Measurements from ENCODE around the gene DUOX2. TPM values are rescaled to one million over a fixed set of nuclear protein-coding genes. Genes with fewer than 3 reads are reported as not detected.
A peak's percentile ranks its signal among the peaks of the same experiment; 100 is the strongest.
"Not testable (repeated sequence)": the region's sequence is repeated elsewhere in the genome, so short reads cannot be mapped to it uniquely, and the experiment has no call there.

Gene DUOX2
- total RNA-seq, 2 experiments from 2014 or later, result 0.02 TPM; not detected in 1

GRCh38 chr15:45135705-45136377, 21.9 kb upstream of the DUOX2 start:
- H3K36me3 Mint-ChIP-seq (ENCODE audit: low read depth); H3K9me3 Mint-ChIP-seq; DNase-seq; POLR2A ChIA-PET; H3K27ac Mint-ChIP-seq; H3K4me3 Mint-ChIP-seq: not testable (repeated sequence)
- Mint-ChIP-seq H3K27me3 (peaks cover 49% of the 10 kb centered on the region), H3K4me1 (peaks cover 11% of the 10 kb centered on the region)
- CTCF ChIA-PET, result interaction anchor here (1.3 to 1.6 kb wide), 2 partner anchors 8 to 18 kb away, joined by 3 to 4 read pairs; no protein-coding TSS in a partner anchor

GRCh38 chr15:45134682-45135604, 21.0 kb upstream of the DUOX2 start:
- Mint-ChIP-seq H3K4me1 (peaks cover 13% of the 10 kb centered on the region), H3K27me3 (peaks cover 57% of the 10 kb centered on the region), H3K27ac (no peak overlapping the region), H3K36me3 (ENCODE audit: low read depth) (no peaks in the 10 kb centered on the region), H3K4me3 (no peak overlapping the region), H3K9me3 (no peaks in the 10 kb centered on the region)
- DNase-seq, result no peak
- POLR2A ChIA-PET, result no interaction called here
- CTCF ChIA-PET, result interaction anchor here (0.9 to 1.6 kb wide), 3 partner anchors 9 to 30 kb away, joined by 3 to 4 read pairs (median 3); no protein-coding TSS in a partner anchor

GRCh38 chr15:45134046-45134445, 20.1 kb upstream of the DUOX2 start:
- Mint-ChIP-seq H3K4me1 (peaks cover 13% of the 10 kb centered on the region), H3K4me3 (no peak overlapping the region), H3K36me3 (ENCODE audit: low read depth) (no peaks in the 10 kb centered on the region), H3K9me3 (no peaks in the 10 kb centered on the region), H3K27ac (no peak overlapping the region), H3K27me3 (peaks cover 61% of the 10 kb centered on the region)
- ChIA-PET POLR2A (no interaction called here), CTCF (no interaction called here)
- no peak for DNase-seq

GRCh38 chr15:45133561-45133920, 19.6 kb upstream of the DUOX2 start:
- Mint-ChIP-seq H3K27me3 (peaks cover 66% of the 10 kb centered on the region), H3K4me1 (peaks cover 16% of the 10 kb centered on the region), H3K4me3 (no peak overlapping the region), H3K36me3 (ENCODE audit: low read depth) (no peaks in the 10 kb centered on the region), H3K9me3 (no peaks in the 10 kb centered on the region), H3K27ac (no peak overlapping the region)
- ChIA-PET POLR2A (no interaction called here), CTCF (interaction anchor here (1.3 kb wide), 1 partner anchor 66 kb away, joined by 3 read pairs; no protein-coding TSS in a partner anchor)
- no peak for DNase-seq

- no peak for DNase-seq
- POLR2A ChIA-PET, result no interaction called here
- Mint-ChIP-seq H3K4me1 (peaks cover 18% of the 10 kb centered on the region), H3K9me3 (no peaks in the 10 kb centered on the region), H3K4me3 (no peak overlapping the region), H3K27me3 (peaks cover 71% of the 10 kb centered on the region), H3K27ac (no peak overlapping the region), H3K36me3 (ENCODE audit: low read depth) (no peaks in the 10 kb centered on the region)
- CTCF ChIA-PET, result interaction anchor here (1.3 kb wide), 1 partner anchor 67 kb away, joined by 3 read pairs; no protein-coding TSS in a partner anchor
Observed at GRCh38 chr15:45132844-45133560, 19.0 kb upstream of the DUOX2 start.

GRCh38 chr15:45131510-45131909, 17.5 kb upstream of the DUOX2 start:
- no peak for DNase-seq
- Mint-ChIP-seq H3K27me3 (peaks cover 77% of the 10 kb centered on the region), H3K9me3 (no peaks in the 10 kb centered on the region), H3K4me1 (peaks cover 17% of the 10 kb centered on the region), H3K27ac (no peak overlapping the region), H3K36me3 (ENCODE audit: low read depth) (no peaks in the 10 kb centered on the region), H3K4me3 (no peak overlapping the region)
- ChIA-PET CTCF (interaction anchor here (0.6 to 2.7 kb wide), 4 partner anchors 13 to 1623 kb away, joined by 3 to 18 read pairs (median 3); no protein-coding TSS in a partner anchor), POLR2A (no interaction called here)

- Mint-ChIP-seq H3K4me1 (peaks cover 12% of the 10 kb centered on the region), H3K27ac (no peak overlapping the region), H3K36me3 (ENCODE audit: low read depth) (no peaks in the 10 kb centered on the region), H3K4me3 (no peak overlapping the region), H3K27me3 (peaks cover 81% of the 10 kb centered on the region), H3K9me3 (no peaks in the 10 kb centered on the region)
- ChIA-PET CTCF (interaction anchor here (1.1 to 2.7 kb wide), 2 partner anchors 12 to 277 kb away, joined by 4 to 18 read pairs; no protein-coding TSS in a partner anchor), POLR2A (no interaction called here)
- no peak for DNase-seq
Observed at GRCh38 chr15:45130291-45131000, 16.5 kb upstream of the DUOX2 start.

- Mint-ChIP-seq H3K36me3 (ENCODE audit: low read depth) (no peaks in the 10 kb centered on the region), H3K4me1 (peaks cover 9% of the 10 kb centered on the region), H3K27ac (no peak within 1 kb of the TSS), H3K4me3 (no peak within 1 kb of the TSS), H3K9me3 (no peaks in the 10 kb centered on the region), H3K27me3 (peaks cover 85% of the 10 kb centered on the region)
- CTCF ChIA-PET, result interaction anchor here (2.7 kb wide), 1 partner anchor 12 kb away, joined by 18 read pairs; no protein-coding TSS in a partner anchor
- peak; percentile 30 for DNase-seq
- POLR2A ChIA-PET, result no interaction called here
Observed at GRCh38 chr15:45129651-45130129, 15.7 kb upstream of the DUOX2 start, which contains the start of the genes DUOX1 and DUOXA1. TSS of gene DUOX1 (plus strand) at chr15:45129994. CDS start at chr15:45131967, 1,973 bp downstream. TSS of gene DUOXA1 (minus strand) at chr15:45129879. CDS start at chr15:45123014, 6,865 bp downstream.

- H3K4me3 Mint-ChIP-seq, result no peak overlapping the region
- no peaks in the 10 kb centered on the region for H3K36me3 Mint-ChIP-seq (ENCODE audit: low read depth)
- peaks cover 83% of the 10 kb centered on the region for H3K27me3 Mint-ChIP-seq
- CTCF ChIA-PET, result interaction anchor here (1.2 kb wide), 1 partner anchor 11 kb away, joined by 3 read pairs; no protein-coding TSS in a partner anchor
- peaks cover 7% of the 10 kb centered on the region for H3K4me1 Mint-ChIP-seq
- DNase-seq, result no peak
- H3K9me3 Mint-ChIP-seq, result no peaks in the 10 kb centered on the region
- no peak overlapping the region for H3K27ac Mint-ChIP-seq
- POLR2A ChIA-PET, result no interaction called here
Observed at GRCh38 chr15:45128971-45129639, 15.1 kb upstream of the DUOX2 start.

GRCh38 chr15:45126535-45127158, 12.7 kb upstream of the DUOX2 start:
- no peaks in the 10 kb centered on the region for H3K9me3 Mint-ChIP-seq
- H3K36me3 Mint-ChIP-seq (ENCODE audit: low read depth), result no peaks in the 10 kb centered on the region
- H3K27me3 Mint-ChIP-seq, result peaks cover 72% of the 10 kb centered on the region
- DNase-seq, result peak; percentile 45
- POLR2A ChIA-PET, result no interaction called here
- peaks cover 7% of the 10 kb centered on the region for H3K4me1 Mint-ChIP-seq
- H3K27ac Mint-ChIP-seq, result no peak overlapping the region
- H3K4me3 Mint-ChIP-seq, result no peak overlapping the region
- CTCF ChIA-PET, result interaction anchor here (1.1 to 1.8 kb wide), 3 partner anchors 9 to 17 kb away, joined by 3 to 9 read pairs (median 3); no protein-coding TSS in a partner anchor

- H3K4me3 Mint-ChIP-seq, result no peak overlapping the region
- no peak for DNase-seq
- H3K4me1 Mint-ChIP-seq, result peaks cover under 1% of the 10 kb centered on the region
- CTCF ChIA-PET, result no interaction called here
- no peaks in the 10 kb centered on the region for H3K9me3 Mint-ChIP-seq
- POLR2A ChIA-PET, result no interaction called here
- H3K27ac Mint-ChIP-seq, result no peak overlapping the region
- H3K27me3 Mint-ChIP-seq, result peaks cover 52% of the 10 kb centered on the region
- H3K36me3 Mint-ChIP-seq (ENCODE audit: low read depth), result no peaks in the 10 kb centered on the region
Observed at GRCh38 chr15:45123397-45123796, 9.4 kb upstream of the DUOX2 start.
